Esophagus muscularis mucosa (tissue), 4 donors: ENCODE data around the gene CAMTA1. TPM values are rescaled to one million over a fixed set of nuclear protein-coding genes. Genes with fewer than 3 reads are reported as not detected.

Experiments used
- DNase-seq: peaks from one replicate; pipeline ENCODE4 v3.0.0-alpha.2; 2017; ENCODE audit errors: extremely low spot score
- H3K27ac ChIP-seq, 4 donors: fragments of 200-600 bp; sonication (generic); replicated peaks in 1 of 4; 1 replicate in 3 of 4; 2 replicates in 1 of 4; pipeline ENCODE4 v1.5.1; 2016 to 2019; ENCODE audit warnings: mild to moderate bottlenecking in 1 of 4
- H3K27me3 ChIP-seq, 4 donors: fragments of 200-600 bp; sonication (generic); one replicate each; pipeline versions ENCODE4 v1.5.1 to v1.6.0; 2016 to 2019
- H3K36me3 ChIP-seq, 4 donors: fragments of 200-600 bp; sonication (generic); one replicate each; pipeline ENCODE4 v1.5.1; 2016 to 2019
- H3K4me1 ChIP-seq, 4 donors: fragments of 200-600 bp; sonication (generic); one replicate each; pipeline ENCODE4 v1.5.1; 2016 to 2019
- H3K4me3 ChIP-seq, 4 donors: fragments of 200-600 bp; sonication (generic); 1 replicate in 2 of 4; 2 replicates in 2 of 4; pipeline ENCODE4 v1.5.1; 2016 to 2019; ENCODE audit warnings: mild to moderate bottlenecking in 4 of 4, moderate library complexity in 1 of 4
- H3K9me3 ChIP-seq, 4 donors: fragments of 200-600 bp; sonication (generic); 1 replicate in 3 of 4; 2 replicates in 1 of 4; pipeline ENCODE4 v1.5.1; 2016 to 2019
- EP300 ChIP-seq: sonication (generic); formaldehyde crosslinking; IDR thresholded peaks from one replicate; pipeline ENCODE4 v1.6.1; 2017; ENCODE audit warnings: antibody characterized with exemption
- POLR2A ChIP-seq: fragments of 450-650 bp; IDR thresholded peaks from one replicate; pipeline ENCODE4 v1.6.1; 2017; ENCODE audit warnings: antibody characterized with exemption, moderate library complexity, mild to moderate bottlenecking, low read depth
- POLR2AphosphoS5 ChIP-seq, 2 donors: sonication (generic); formaldehyde crosslinking; IDR thresholded peaks; one replicate each; pipeline ENCODE4 v1.6.1; 2017; ENCODE audit warnings: antibody characterized with exemption in 2 of 2
- WGBS: methylation state at CpG from one replicate; pipeline ENCODE4 v1.1.5; 2018; 5-methylcytosine and 5-hydroxymethylcytosine counted together
- intact Hi-C: fragments of 100-400 bp; cut with DNase I; formaldehyde crosslinking; loops from one replicate; pipeline ENCODE4 v1.15.1; 2023
- total RNA-seq, 4 donors: library from RNA; depleted of rRNA; stranded (reverse); fragments of >200 nt; gene quantifications; one replicate each; pipeline versions ENCODE4 v1.1.0 to v1.2.1, GENCODE V29; 2016
- TF ChIP-seq, protein P1 (sequence below), 3 experiments: fragments of 200-600 bp in 2 of 3; fragments of 450-650 bp in 1 of 3; sonication (generic) in 2 of 3; IDR thresholded peaks; one replicate each; pipeline ENCODE4 v1.5.1; 2017 to 2019; ENCODE audit warnings: antibody characterized with exemption in 3 of 3, mild to moderate bottlenecking in 2 of 3, moderate library complexity in 1 of 3

The CAMTA1 gene
- total RNA-seq, 4 donors from 2014 or later: 109 to 226 (median 139) TPM

GRCh38 chr1:7454895-7455784, 669.9 kb downstream of the CAMTA1 start:
- Histone ChIP-seq H3K9me3 (no peaks in the 10 kb centered on the region), H3K36me3 (no peaks in the 10 kb centered on the region), H3K4me1 (peaks cover 0 to 19% (median 14%) of the 10 kb centered on the region in 4 donors), H3K4me3 (no peak overlapping the region), H3K27ac (no peak overlapping the region), H3K27me3 (no peaks in the 10 kb centered on the region)
- TF ChIP-seq, protein P1, sequence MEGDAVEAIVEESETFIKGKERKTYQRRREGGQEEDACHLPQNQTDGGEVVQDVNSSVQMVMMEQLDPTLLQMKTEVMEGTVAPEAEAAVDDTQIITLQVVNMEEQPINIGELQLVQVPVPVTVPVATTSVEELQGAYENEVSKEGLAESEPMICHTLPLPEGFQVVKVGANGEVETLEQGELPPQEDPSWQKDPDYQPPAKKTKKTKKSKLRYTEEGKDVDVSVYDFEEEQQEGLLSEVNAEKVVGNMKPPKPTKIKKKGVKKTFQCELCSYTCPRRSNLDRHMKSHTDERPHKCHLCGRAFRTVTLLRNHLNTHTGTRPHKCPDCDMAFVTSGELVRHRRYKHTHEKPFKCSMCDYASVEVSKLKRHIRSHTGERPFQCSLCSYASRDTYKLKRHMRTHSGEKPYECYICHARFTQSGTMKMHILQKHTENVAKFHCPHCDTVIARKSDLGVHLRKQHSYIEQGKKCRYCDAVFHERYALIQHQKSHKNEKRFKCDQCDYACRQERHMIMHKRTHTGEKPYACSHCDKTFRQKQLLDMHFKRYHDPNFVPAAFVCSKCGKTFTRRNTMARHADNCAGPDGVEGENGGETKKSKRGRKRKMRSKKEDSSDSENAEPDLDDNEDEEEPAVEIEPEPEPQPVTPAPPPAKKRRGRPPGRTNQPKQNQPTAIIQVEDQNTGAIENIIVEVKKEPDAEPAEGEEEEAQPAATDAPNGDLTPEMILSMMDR (IDR thresholded peaks at IDR 0.05): no peak
- TF ChIP-seq POLR2AphosphoS5 (IDR thresholded peaks at IDR 0.05): no peak
- TF ChIP-seq EP300: no peak
- TF ChIP-seq POLR2A: no peak
- 69% methylated on average over 23 of the region's 30 CpGs for WGBS
- DNase-seq: no peak
- intact Hi-C loops: no loop called here

DNA sequence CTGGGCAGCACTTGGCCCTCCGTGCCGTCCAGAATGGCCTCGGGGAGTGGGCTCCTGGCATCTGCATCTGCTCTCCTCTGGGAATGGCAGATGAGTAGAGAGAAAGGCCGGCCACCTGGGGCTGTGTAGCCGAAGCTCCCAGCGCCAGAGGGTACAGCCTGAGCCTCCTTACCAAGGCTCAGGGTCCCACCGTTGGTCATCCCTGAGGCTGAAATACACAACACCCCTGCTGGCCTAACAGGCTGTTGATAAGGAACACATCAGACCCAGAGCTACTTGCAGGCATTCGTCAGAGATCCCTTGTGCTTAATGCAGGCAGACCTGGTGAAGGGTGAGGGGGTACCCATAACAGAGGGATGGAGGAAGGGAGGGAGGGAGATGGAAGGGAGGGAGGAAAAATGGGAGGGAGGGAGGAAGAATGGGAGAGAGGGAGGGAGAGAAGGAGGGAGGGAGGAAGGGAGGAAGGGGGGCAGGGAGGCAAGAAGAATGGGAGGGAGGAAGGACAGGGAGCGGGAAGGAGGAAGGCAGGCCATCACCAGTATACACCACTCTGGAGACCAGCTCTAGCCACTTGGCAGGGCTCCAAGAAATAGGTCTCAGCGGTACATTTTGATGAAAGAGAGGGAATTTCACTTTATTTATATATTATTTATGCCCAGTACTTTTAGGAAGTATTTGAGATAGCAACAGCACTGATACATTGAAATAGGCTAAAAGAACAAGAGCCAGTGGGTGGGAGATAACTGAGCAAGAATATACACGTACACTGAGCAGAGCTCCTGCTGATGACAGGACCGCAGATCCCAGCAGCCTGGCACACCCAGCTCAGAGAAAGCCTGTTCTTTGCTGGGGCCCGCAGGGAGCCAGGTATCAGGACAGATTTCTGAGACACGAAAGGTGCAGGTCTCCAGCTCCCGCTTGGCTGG, 670.8 kb downstream of the CAMTA1 start:
- Histone ChIP-seq H3K4me1 (peaks cover 0 to 19% (median 14%) of the 10 kb centered on the region in 4 donors), H3K4me3 (no peak overlapping the region), H3K9me3 (no peaks in the 10 kb centered on the region), H3K27ac (no peak overlapping the region), H3K36me3 (no peaks in the 10 kb centered on the region), H3K27me3 (no peaks in the 10 kb centered on the region)
- WGBS: 75% methylated on average over 11 of the region's 15 CpGs
- intact Hi-C loops: no loop called here
- DNase-seq: no peak
- no peak for TF ChIP-seq POLR2A
- TF ChIP-seq, protein P1 (IDR thresholded peaks at IDR 0.05): no peak
- no peak for TF ChIP-seq POLR2AphosphoS5 (IDR thresholded peaks at IDR 0.05)
- TF ChIP-seq EP300: no peak

DNA sequence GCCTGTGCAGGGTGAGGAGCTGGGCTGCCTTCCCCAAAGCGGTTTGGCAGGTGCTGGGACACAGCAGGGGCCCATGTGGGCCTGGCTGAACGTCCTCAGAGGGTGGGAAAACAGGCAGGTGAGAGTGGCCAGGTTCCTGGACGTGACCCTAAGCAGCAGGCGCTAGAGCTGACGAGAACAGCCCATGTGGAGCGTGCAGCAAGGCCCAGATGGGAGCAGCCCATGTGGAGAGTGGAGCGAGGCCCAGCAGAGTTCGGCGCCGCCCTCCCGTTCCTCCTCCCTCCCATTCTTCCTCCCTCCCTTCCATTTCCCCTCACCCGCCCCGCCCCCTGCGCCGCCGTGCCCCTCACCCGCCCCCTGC, 671.4 kb downstream of the CAMTA1 start:
- no peak for TF ChIP-seq POLR2A
- TF ChIP-seq, protein P1 (IDR thresholded peaks at IDR 0.05): no peak
- TF ChIP-seq EP300: no peak
- no peak for TF ChIP-seq POLR2AphosphoS5 (IDR thresholded peaks at IDR 0.05)
- WGBS: 75% methylated on average over 16 of the region's 17 CpGs
- DNase-seq: no peak
- Histone ChIP-seq H3K4me3 (no peak overlapping the region), H3K4me1 (peaks cover 0 to 19% (median 14%) of the 10 kb centered on the region in 4 donors), H3K27ac (no peak overlapping the region), H3K27me3 (no peaks in the 10 kb centered on the region), H3K9me3 (no peaks in the 10 kb centered on the region), H3K36me3 (no peaks in the 10 kb centered on the region)
- intact Hi-C loops: no loop called here

DNA sequence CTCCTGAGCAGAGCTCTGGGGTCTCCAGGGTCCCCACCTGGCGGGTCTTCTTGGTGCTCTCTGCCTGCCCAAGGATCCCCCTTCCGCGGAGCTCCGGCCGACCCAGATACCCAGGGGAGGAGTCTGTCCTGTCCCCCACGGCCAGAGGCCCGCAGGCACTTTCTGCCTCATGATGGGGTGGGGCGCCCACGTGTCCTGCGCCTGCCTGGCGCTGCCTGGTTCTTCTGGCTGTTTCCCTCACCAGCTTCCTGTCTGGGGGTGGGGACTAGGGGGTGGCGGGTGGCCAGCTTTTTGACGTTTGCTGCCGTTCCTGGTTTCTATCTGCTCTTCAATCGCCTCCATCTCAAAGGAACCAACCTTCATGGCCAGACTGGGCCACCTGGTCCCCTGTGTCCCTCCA, 672.6 kb downstream of the CAMTA1 start:
- Histone ChIP-seq H3K27ac (no peak overlapping the region), H3K4me1 (peaks cover 0 to 19% (median 14%) of the 10 kb centered on the region in 4 donors), H3K9me3 (no peaks in the 10 kb centered on the region), H3K36me3 (no peaks in the 10 kb centered on the region), H3K4me3 (no peak overlapping the region), H3K27me3 (no peaks in the 10 kb centered on the region)
- 100% methylated on average over 5 of the region's 15 CpGs for WGBS
- TF ChIP-seq POLR2A (no peak), EP300 (no peak), POLR2AphosphoS5 (IDR thresholded peaks at IDR 0.05) (no peak)
- TF ChIP-seq, protein P1 (IDR thresholded peaks at IDR 0.05): no peak
- intact Hi-C loops: no loop called here
- DNase-seq: no peak
